GM18499 (cell line): ENCODE results near the gene TMEM260.
"Not testable (repeated sequence)": the region's sequence is repeated elsewhere in the genome, so short reads cannot be mapped to it uniquely, and the experiment has no call there.

Experiments
- ATAC-seq: cut with Tn5 transposase; IDR thresholded peaks from one replicate; pipeline ENCODE4 v1.9.1; 2021; ENCODE audit warnings: moderate number of reproducible peaks; ENCODE audit not compliant: insufficient read depth, unreplicated experiment

Gene TMEM260

GRCh38 chr14:56594428-56594827 is 14.8 kb downstream of the TMEM260 start:
- no peak for ATAC-seq

- no peak for ATAC-seq
Measured at GRCh38 chr14:56598519-56598918, 18.9 kb downstream of the TMEM260 start.

- no peak for ATAC-seq
Measured at GRCh38 chr14:56603648-56604047, 24.1 kb downstream of the TMEM260 start.

DNA sequence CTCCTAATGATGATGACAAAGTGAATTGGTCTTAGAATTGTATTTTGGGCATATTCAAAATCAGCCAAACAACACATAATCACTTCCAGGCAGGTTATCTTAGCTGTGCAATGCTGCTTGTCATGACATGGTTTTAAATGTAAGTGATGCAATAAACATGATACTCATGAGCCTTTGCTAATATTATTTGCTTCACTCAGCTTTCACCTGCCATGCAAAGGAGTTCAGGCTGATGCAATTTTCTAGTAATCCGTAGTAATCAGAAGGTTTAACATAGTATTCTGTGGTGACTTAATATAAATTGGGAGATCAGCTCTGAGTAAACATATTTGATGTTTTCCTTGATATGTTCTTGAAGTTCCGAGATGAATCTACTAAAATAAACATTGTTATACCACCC is 29.1 kb downstream of the TMEM260 start:
- no peak for ATAC-seq

DNA sequence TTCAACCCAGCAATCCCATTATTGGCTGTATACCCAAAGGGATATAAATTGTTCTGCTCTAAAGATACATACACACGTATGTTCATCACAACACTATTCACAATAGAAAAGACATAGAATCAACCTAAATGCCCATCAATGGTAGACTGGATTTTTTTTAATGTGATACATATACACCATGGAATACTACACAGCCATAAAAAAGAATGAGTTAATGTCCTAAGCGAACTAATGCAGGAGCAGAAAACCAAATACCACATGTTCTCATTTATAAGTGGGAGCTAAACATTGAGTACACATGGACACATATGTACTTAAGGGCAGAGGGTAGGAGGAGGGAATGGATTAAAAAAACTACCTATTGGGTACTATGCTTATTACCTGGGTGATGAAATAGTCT is 32.1 kb downstream of the TMEM260 start:
- ATAC-seq, result not testable (repeated sequence)

DNA sequence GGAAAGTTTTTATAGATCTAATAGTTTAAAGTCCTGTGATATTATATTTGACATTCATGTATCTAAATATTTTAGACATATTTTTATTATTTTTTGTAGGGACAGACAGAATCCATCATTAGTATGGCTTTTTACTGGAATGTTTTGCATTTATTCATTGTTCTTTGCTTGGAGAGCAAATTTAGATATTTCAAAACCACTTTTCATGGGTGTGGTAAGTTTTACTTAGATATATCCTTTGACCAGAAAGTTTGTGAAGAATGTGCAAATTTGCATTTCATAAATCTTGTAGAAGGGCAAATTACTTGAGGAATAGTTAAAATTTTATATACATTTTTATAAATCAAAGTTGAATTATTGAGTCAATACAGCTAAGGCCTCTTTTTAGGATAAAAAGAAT is 37.5 kb downstream of the TMEM260 start:
- ATAC-seq, result no peak

DNA sequence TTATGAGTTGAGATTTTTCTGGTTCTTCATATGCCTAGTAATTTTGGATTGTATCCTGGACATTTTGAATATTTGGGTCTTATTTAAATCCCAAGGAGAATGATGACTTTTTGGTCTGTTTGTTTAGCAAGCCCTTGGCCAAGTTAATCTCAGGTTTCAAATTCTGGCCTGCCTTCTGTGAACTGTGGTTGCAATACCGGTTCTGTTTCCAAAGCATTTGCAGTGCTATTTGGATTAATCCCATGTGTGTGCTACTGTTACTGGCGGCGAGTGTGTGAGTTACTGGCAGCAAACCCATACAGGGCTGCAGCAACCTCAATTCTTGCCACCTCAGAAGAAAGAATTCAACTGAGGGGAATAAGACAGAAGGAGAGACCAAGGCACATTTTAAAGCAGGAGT is 51.1 kb downstream of the TMEM260 start:
- ATAC-seq, result no peak

DNA sequence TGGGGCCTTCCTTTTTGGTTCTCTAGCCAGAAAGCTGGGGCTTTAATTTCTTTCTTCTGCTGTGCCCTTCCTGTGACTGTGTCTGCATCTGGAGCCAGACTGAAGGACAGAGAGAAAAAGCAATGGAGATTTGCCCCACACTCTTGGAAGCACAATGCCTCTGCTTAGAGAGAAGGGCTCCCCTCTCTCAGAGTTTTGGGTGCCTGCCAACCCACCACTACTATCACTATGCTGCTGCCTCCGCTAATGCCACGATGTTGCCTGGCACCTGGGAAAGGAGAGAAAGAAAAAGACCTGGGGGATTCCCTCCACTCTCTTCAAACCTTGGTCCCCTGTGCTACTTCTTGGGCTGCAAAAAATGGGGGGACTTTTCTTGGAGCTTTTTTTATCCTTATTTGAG is 52.6 kb downstream of the TMEM260 start:
- no peak for ATAC-seq

GRCh38 chr14:56633544-56633943 is 53.9 kb downstream of the TMEM260 start:
- ATAC-seq, result no peak

DNA sequence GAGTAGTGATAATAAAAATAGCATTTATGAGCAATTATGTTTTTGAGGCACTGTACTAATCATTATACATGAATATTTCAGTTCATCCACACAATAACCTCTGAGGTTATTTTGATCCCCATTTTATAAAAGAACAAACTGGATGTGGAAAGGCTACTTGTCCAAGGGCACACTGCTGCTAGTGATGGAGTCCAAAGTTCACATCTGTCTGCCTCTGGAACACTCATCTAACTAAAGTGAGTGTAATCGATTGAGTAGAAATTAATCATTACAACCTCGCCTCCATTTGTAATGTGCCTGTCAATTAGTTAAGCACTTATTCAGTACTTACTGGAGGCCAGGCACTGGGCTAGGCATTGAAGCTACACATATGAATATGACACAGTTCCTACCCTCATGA is 55.4 kb downstream of the TMEM260 start:
- ATAC-seq, result no peak

GRCh38 chr14:56647493-56647892 is 67.9 kb downstream of the TMEM260 start:
- no peak for ATAC-seq

- ATAC-seq, result no peak
Measured at GRCh38 chr14:56648508-56649301, 69.1 kb downstream of the TMEM260 start.

- ATAC-seq, result no peak
Measured at GRCh38 chr14:56649382-56649781, 69.8 kb downstream of the TMEM260 start.

- ATAC-seq, result no peak
Measured at GRCh38 chr14:56650048-56650447, 70.5 kb downstream of the TMEM260 start.

DNA sequence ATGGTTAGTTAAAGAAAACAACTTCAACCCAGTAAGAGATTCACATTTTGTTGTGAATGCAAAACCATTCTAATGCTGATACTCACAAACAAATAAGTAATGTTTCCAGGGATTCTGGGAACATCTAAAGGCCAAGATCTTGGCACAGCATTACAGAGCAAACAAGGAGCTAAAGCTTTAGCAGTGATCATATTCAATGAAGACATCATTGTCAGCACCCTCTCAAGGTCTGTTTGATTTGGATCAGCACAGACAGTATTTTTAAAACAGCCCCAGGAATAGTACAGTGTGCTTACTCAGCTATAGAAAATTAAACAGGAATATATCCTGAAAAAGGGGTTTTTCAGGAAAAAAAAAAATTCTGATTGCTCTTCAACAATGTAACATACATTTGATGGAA is 71.4 kb downstream of the TMEM260 start:
- no peak for ATAC-seq

GRCh38 chr14:56657604-56658003 is 78.0 kb downstream of the TMEM260 start:
- ATAC-seq, result no peak

DNA sequence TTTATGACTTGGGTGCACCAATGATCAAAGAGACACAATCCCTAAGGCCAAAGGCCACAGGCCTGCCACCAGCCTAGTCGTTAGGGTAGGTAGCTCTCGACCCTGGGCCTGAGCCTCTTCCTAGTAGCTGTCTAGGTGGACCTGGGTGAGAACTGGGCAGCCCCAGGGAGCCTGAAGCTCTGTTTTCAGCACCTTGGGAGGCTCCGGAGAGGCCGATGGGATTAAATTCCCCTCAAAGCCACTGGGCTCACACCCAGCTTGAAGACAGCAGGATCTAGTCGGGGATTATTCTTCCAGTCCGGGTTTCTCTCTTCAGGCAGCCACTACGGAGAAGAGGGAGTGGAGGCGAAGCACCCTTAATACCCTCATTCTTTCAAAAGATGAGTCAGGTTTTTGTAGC is 79.8 kb downstream of the TMEM260 start:
- no peak for ATAC-seq

DNA sequence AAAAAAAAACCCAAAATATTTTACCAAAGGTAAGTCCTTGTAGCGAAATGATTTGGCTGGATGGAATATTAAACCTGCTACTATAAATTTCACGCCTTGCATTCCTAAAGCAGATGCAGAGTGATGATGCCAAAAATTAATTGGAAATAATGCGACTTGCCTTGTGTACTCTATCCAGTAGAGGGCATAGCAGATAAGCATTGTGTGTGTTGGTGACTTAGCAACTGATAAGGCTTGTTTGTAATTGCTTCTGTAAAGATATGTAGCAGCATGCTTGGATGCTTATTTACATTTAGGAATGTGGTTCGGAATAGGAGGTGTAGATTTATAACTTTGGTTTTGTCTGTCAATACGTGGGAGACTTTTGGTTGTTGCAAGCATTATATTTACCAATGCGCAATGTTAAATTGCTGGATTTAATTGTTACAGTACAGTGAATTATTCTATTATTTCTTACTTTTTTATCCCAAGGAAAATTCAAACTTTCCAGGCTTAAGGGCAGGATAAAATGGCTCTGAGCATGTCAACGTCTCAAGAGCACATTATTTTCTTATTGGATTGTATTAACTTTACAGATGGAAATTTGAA is 80.5 kb downstream of the TMEM260 start:
- ATAC-seq, result no peak

GRCh38 chr14:56660677-56661389 is 81.2 kb downstream of the TMEM260 start:
- no peak for ATAC-seq

DNA sequence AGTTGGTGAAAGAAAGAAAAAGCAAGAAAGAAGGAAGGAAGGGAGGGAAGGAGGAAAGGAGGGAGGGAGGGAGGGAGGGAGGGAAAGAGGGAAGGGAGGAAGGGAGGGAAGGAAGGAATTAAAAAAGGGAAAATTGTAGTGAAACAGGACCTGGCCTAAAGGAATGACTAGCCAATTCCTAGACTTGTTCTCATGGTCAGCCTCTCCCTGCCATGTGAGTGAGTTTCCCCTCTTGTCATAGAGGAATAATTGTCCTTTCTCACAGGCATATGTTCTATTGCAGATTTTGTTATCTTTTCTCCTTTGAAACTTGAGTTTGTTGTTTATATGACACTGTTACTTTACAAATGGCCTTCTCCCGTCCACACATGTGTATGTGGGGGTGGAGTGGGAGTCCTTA is 81.9 kb downstream of the TMEM260 start:
- ATAC-seq, result no peak

- no peak for ATAC-seq
Measured at GRCh38 chr14:56664811-56665421, 85.3 kb downstream of the TMEM260 start.
